ENCODE measurements around the gene TLK1. TPM values are rescaled to one million over a fixed set of nuclear protein-coding genes. Genes with fewer than 3 reads are reported as not detected.

The TLK1 gene
- total RNA-seq, 1 donor from 2014 or later, result 35.8 TPM

DNA sequence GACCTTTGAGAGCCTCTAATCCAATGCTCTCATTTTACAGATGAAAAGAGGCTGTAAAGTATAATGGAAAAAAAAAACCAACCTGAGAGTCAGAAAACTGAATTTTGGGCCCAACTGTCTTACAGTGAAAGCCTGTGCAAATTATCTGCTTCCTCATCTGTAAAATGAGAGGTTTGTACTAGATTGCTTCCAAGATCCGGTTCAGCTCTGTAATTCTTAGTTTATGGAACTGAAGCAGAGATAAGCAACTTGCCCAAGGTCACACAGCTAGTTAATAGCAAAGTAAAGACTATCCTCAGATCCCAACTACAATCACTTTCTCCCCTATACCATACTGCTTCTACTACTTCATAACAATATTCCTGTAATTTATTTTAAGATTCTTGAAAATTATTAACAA is 6.3 kb downstream of the TLK1 start:
- Histone ChIP-seq H3K36me3 (no peaks in the 10 kb centered on the region), H3K4me1 (peaks cover 45% of the 10 kb centered on the region), H3K9me3 (no peaks in the 10 kb centered on the region), H3K4me3 (no peak overlapping the region), H3K27me3 (no peaks in the 10 kb centered on the region), H3K27ac (no peak overlapping the region)
- TF ChIP-seq POLR2A (IDR thresholded peaks at IDR 0.05) (no peak), POLR2AphosphoS5 (IDR thresholded peaks at IDR 0.05; ENCODE audit: insufficient read depth in 1 of 2, low read depth in 1 of 2) (no peak)
- TF ChIP-seq, protein P1, sequence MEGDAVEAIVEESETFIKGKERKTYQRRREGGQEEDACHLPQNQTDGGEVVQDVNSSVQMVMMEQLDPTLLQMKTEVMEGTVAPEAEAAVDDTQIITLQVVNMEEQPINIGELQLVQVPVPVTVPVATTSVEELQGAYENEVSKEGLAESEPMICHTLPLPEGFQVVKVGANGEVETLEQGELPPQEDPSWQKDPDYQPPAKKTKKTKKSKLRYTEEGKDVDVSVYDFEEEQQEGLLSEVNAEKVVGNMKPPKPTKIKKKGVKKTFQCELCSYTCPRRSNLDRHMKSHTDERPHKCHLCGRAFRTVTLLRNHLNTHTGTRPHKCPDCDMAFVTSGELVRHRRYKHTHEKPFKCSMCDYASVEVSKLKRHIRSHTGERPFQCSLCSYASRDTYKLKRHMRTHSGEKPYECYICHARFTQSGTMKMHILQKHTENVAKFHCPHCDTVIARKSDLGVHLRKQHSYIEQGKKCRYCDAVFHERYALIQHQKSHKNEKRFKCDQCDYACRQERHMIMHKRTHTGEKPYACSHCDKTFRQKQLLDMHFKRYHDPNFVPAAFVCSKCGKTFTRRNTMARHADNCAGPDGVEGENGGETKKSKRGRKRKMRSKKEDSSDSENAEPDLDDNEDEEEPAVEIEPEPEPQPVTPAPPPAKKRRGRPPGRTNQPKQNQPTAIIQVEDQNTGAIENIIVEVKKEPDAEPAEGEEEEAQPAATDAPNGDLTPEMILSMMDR (IDR thresholded peaks at IDR 0.05), result no peak
- intact Hi-C loops (cut with DNase I), result no loop called here
- no peak for DNase-seq (ENCODE audit: extremely low spot score in 2 of 2)

DNA sequence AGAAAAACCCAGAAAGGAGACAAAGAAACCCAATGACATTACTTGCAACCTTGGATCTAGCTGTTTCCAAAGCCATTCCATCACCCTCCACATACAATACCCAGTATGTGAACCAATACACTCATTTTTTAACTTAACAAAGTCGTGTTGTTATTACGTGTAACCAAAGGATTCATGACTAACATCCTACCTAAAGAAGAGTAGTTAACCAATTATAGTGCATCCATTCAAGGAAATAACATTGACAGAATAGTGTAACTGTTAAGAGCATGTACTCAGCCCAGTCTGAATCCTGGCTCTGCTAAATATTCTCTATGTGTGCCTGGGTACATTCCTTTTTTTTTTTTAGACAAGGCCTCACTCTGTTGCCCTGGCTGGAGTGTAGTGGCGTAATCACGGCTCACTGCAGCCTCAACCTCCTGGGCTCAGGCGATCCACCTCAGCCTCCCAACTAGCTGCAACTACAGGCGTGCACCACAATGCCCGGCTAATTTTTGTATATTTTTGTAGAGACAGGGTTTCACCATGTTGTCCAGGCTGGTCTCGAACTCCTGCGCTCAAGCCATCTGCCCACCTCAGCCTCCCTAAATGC is 9.9 kb downstream of the TLK1 start:
- no peak overlapping the region for H3K27ac ChIP-seq
- no peak for DNase-seq (ENCODE audit: extremely low spot score in 2 of 2)
- no peaks in the 10 kb centered on the region for H3K27me3 ChIP-seq
- peaks cover 55% of the 10 kb centered on the region for H3K4me1 ChIP-seq
- intact Hi-C loops (cut with DNase I), result no loop called here
- H3K4me3 ChIP-seq, result no peak overlapping the region
- no peaks in the 10 kb centered on the region for H3K9me3 ChIP-seq
- H3K36me3 ChIP-seq, result no peaks in the 10 kb centered on the region
- TF ChIP-seq POLR2AphosphoS5 (IDR thresholded peaks at IDR 0.05; ENCODE audit: insufficient read depth in 1 of 2, low read depth in 1 of 2) (no peak), POLR2A (IDR thresholded peaks at IDR 0.05) (no peak)
- TF ChIP-seq, protein P1 (IDR thresholded peaks at IDR 0.05), result no peak

DNA sequence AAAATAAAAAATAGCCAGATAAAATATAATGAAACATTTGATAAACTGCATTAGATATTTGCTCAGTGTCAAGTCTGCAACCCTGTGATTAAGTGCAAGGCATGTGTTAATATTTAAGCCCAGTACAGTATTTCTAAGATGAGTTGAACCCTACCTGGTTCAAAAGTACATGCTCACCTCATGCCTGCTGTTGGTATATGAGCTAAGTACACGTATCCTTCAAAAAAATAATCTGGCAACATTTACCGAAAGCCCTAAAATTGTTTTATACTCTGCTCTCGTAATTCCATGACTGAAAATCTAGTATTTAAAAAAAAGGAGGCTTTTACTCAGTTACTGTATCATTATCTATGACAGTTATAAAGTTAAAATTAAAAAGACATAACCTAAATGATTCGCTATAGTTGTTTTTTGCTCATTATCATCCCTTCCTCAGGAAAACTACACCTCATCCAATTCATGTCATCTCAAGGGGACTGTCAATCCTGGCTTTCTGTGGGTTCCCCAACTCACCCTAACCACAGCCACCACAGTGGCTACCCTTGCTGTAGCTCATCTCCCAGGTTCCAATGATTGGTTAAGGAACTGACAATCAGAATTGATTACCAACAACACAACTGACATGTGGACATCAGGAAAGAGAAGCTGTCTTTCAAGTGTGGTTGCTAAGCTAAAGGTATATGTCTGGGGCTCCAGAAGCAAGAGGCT is 10.6 kb downstream of the TLK1 start:
- peaks cover 54% of the 10 kb centered on the region for H3K4me1 ChIP-seq
- intact Hi-C loops (cut with DNase I), result no loop called here

DNA sequence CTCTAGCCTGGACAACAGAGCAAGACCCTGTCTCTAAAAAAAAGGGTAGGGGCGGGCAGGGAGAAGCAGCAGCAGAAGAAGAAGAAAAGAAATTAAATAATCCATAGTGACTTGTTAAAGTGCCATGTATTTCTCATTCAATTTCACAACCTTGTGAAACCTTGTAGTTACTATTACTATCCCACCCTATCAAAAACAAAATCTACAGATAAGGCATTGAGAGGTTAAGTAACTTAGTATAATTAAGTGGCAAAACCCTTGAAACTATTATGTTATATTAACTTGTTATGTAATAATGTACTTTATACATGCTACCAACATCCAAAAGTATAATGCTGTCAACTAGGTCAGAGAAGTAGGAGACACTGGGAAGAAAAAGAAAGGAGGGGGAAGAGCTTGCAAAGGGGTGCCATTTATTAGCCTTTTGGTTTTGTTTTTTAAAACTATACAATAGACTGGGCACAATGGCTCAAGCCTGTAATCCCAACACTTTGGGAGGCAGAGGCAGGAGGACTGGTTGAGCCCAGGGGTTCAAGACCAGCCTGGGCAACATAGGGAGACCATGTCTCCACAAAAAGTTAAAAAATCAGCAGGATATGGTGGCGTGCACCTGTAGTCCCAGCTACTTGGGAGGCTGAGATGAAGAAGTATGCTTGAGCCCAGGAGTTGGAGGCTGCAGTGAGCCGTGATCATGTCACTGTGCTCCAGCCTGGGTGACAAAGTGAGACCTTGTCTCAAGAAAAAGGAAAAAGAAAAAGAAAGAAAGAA is 11.3 kb downstream of the TLK1 start:
- H3K9me3 ChIP-seq, result no peaks in the 10 kb centered on the region
- no peak overlapping the region for H3K4me3 ChIP-seq
- intact Hi-C loops (cut with DNase I), result no loop called here
- H3K27ac ChIP-seq, result no peak overlapping the region
- no peaks in the 10 kb centered on the region for H3K36me3 ChIP-seq
- no peak for DNase-seq (ENCODE audit: extremely low spot score in 2 of 2)
- H3K27me3 ChIP-seq, result no peaks in the 10 kb centered on the region
- peaks cover 51% of the 10 kb centered on the region for H3K4me1 ChIP-seq
- TF ChIP-seq, protein P1 (IDR thresholded peaks at IDR 0.05), result no peak
- no peak for TF ChIP-seq POLR2AphosphoS5 (IDR thresholded peaks at IDR 0.05; ENCODE audit: insufficient read depth in 1 of 2, low read depth in 1 of 2)
- TF ChIP-seq POLR2A (IDR thresholded peaks at IDR 0.05), result no peak

More for the DNA sequence above, 10.6 kb downstream of the TLK1 start:
- DNase-seq (ENCODE audit: extremely low spot score in 2 of 2), result no peak
- TF ChIP-seq, protein P1 (IDR thresholded peaks at IDR 0.05), result no peak
- TF ChIP-seq POLR2AphosphoS5 (IDR thresholded peaks at IDR 0.05; ENCODE audit: insufficient read depth in 1 of 2, low read depth in 1 of 2) (no peak), POLR2A (IDR thresholded peaks at IDR 0.05) (no peak)
- no peak overlapping the region for H3K27ac ChIP-seq
- no peaks in the 10 kb centered on the region for H3K36me3 ChIP-seq
- no peaks in the 10 kb centered on the region for H3K9me3 ChIP-seq
- H3K4me3 ChIP-seq, result no peak overlapping the region
- no peaks in the 10 kb centered on the region for H3K27me3 ChIP-seq
